H1 (cell line): ENCODE data around the gene SSNA1. TPM values are rescaled to one million over a fixed set of nuclear protein-coding genes. Genes with fewer than 3 reads are reported as not detected.

ENCODE experiments used
- ASH2L ChIP-seq: fragments of 200-600, 300-600 bp; sonication (generic); IDR thresholded peaks from one replicate; pipeline ENCODE4 v1.7.1; 2017; ENCODE audit warnings: low read length
- EP300 ChIP-seq, 2 experiments: IDR thresholded peaks; 1 replicate in 1 of 2; 2 replicates in 1 of 2; pipeline ENCODE4 v1.6.1; 2011 to 2012; ENCODE audit warnings: low read depth in 2 of 2, low read length in 2 of 2, mild to moderate bottlenecking in 2 of 2, borderline replicate concordance in 1 of 2, inconsistent platforms in 1 of 2, moderate library complexity in 1 of 2
- JUN ChIP-seq: IDR thresholded peaks from 2 replicates; pipeline ENCODE4 v1.6.1; 2011; ENCODE audit warnings: low read depth, mild to moderate bottlenecking, improper control_type of control experiment, low read length
- POLR2AphosphoS5 ChIP-seq: IDR thresholded peaks from 2 replicates; pipeline ENCODE4 v1.6.1; 2011; ENCODE audit warnings: low read depth, low read length
- RXRA ChIP-seq: IDR thresholded peaks from 2 replicates; pipeline ENCODE4 v1.6.1; 2011; ENCODE audit warnings: low read depth, mild to moderate bottlenecking, low read length, moderate library complexity; ENCODE audit not compliant: insufficient read depth
- SIN3A ChIP-seq, 2 experiments: IDR thresholded peaks in 1 of 2; conservative IDR thresholded peaks in 1 of 2; 2 replicates each; pipeline ENCODE4 v1.6.1; 2011 to 2012; ENCODE audit warnings: low read length in 2 of 2, improper control_type of control experiment in 1 of 2, low read depth in 1 of 2, mild to moderate bottlenecking in 1 of 2
- SIX5 ChIP-seq: IDR thresholded peaks from 2 replicates; pipeline ENCODE4 v1.6.1; 2011; ENCODE audit warnings: mild to moderate bottlenecking, low read depth, low read length
- SUZ12 ChIP-seq: fragments of 200-600 bp; sonication (generic); IDR thresholded peaks from 2 replicates; pipeline ENCODE4 v1.6.1; 2012; ENCODE audit warnings: mild to moderate bottlenecking, inconsistent platforms, low read length, moderate library complexity, mixed read lengths
- polyA plus RNA-seq, 7 experiments: library from polyadenylated mRNA; depleted of rRNA in 3 of 7; stranded (reverse) in 5 of 7; unstranded in 2 of 7; fragments of >200 nt in 5 of 7; fragments of 200-250 nt in 2 of 7; gene quantifications; 1 replicate in 5 of 7; 2 replicates in 1 of 7; 4 replicates in 1 of 7; pipeline versions ENCODE4 v1.2.1 to v1.2.3, GENCODE V29; 2011 to 2013; ENCODE audit warnings: missing spikeins in 2 of 7, mixed read lengths in 2 of 7
- total RNA-seq: library from RNA; stranded (reverse); fragmentation: NEBNext Ultra II Directional; extraction: Animal tissue kit (Norgen Biotek cat#: 25700); gene quantifications from 2 replicates; pipeline ENCODE4 v1.2.1, GENCODE V29; 2021
- TF ChIP-seq, protein P1 (sequence below): IDR thresholded peaks from 2 replicates; pipeline ENCODE4 v1.6.1; 2012; ENCODE audit warnings: inconsistent platforms
- TF ChIP-seq, protein P2 (sequence below): IDR thresholded peaks from 2 replicates; pipeline ENCODE4 v1.6.1; 2011; ENCODE audit warnings: low read depth, mild to moderate bottlenecking, low read length; ENCODE audit not compliant: insufficient read depth

Gene SSNA1
- total and polyA plus RNA-seq, 2 of the 8 experiments (the other 6 are each of a cell fraction or from before 2014, with no cell fraction given) = 87.3 to 157 TPM

DNA sequence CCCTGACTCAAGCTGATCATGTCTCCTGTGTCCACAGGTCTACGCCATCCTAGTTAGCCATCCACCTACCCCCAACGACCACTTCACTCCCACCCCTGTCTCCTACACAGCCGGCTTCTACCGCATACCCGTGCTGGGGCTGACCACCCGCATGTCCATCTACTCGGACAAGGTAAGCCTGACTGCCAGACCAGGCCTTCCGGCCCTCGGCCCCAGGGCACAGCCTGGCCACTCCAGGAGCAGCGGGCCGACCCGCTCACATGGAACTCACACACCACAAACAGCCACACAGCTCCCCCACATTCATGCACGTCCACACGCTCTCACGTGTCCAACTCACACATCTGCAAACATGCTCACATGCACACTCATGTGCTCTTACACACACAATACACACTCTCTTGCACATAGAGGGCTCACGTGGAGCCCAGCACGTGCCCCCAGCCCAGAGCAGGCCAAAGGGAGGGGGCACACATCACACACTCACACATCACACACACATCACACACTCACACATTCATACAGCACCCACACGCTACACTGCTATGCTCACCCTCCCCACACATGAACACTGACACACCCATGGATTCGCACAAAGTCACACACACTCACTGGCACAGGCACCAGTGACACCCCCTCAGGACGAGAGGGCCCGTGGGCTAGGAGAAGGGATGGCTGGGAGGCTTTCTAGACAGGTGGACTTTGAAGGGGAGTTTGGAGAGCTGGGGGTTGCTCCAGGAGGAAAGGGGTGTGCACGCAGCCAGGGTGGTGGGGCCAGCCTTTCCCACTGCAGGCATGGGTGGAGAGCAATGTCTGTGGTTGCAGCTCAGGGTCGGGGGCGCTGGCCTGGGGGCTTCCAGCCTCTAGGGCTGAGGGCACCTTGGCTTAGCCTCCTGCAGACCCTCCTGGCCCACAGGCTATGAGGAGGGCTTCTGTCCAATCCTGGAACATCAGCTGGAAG lies 46.2 kb upstream of the SSNA1 start (continued):
- TF ChIP-seq, protein P1, sequence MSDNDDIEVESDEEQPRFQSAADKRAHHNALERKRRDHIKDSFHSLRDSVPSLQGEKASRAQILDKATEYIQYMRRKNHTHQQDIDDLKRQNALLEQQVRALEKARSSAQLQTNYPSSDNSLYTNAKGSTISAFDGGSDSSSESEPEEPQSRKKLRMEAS = no peak
- no peak for TF ChIP-seq SIN3A (conservative IDR thresholded peaks at IDR 0.05 in 1 of 2, IDR thresholded peaks at IDR 0.05 in 1 of 2; ENCODE audit: low read depth in 1 of 2, low read length in 2 of 2)
- no peak for TF ChIP-seq SUZ12
- no peak for TF ChIP-seq EP300 (IDR thresholded peaks at IDR 0.05; ENCODE audit: borderline replicate concordance in 1 of 2, low read depth in 2 of 2, low read length in 2 of 2)
- no peak for TF ChIP-seq JUN
- no peak for TF ChIP-seq POLR2AphosphoS5
- no peak for TF ChIP-seq ASH2L
- TF ChIP-seq, protein P2, sequence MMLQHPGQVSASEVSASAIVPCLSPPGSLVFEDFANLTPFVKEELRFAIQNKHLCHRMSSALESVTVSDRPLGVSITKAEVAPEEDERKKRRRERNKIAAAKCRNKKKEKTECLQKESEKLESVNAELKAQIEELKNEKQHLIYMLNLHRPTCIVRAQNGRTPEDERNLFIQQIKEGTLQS = no peak
- no peak for TF ChIP-seq RXRA
- TF ChIP-seq SIX5 = no peak
